Cardiac muscle cell (in vitro differentiated cells and primary cell): ENCODE data around the gene WDFY4. TPM values are rescaled to one million over a fixed set of nuclear protein-coding genes. Genes with fewer than 3 reads are reported as not detected.

Source experiments
- DNase-seq, 2 donors: peaks; one replicate each; pipeline versions ENCODE4 v3.0.0 to v3.0.0-alpha.2; 2010 to 2017; ENCODE audit warnings: low read depth in 1 of 2, low spot score in 1 of 2
- H3K27ac ChIP-seq: fragments of 200-600 bp; sonication (generic); 2 replicates; pipeline ENCODE4 v1.5.1; 2016
- H3K27me3 ChIP-seq: fragments of 200-600 bp; sonication (generic); 2 replicates; pipeline ENCODE4 v1.6.0; 2016; ENCODE audit warnings: control low read depth
- H3K36me3 ChIP-seq: fragments of 200-600 bp; sonication (generic); 2 replicates; pipeline ENCODE4 v1.5.1; 2016; ENCODE audit warnings: control low read depth
- H3K4me1 ChIP-seq: fragments of 200-600 bp; sonication (generic); 2 replicates; pipeline ENCODE4 v1.8.1; 2017; ENCODE audit warnings: low read depth, mild to moderate bottlenecking, mixed run types
- H3K4me3 ChIP-seq: fragments of 200-600 bp; sonication (generic); 2 replicates; pipeline ENCODE4 v1.5.1; 2016; ENCODE audit warnings: mild to moderate bottlenecking
- H3K9me3 ChIP-seq: fragments of 200-600 bp; sonication (generic); 2 replicates; pipeline ENCODE4 v1.5.1; 2017; ENCODE audit warnings: low read depth, mild to moderate bottlenecking, control low read depth
- polyA plus RNA-seq: library from polyadenylated mRNA; unstranded; fragments of >200 nt; fragmentation: Nextera tagmentation; extraction: Ambion mirVana; gene quantifications from 2 replicates; pipeline ENCODE4 v1.2.1, GENCODE V29; 2016
- total RNA-seq: library from RNA; depleted of rRNA; stranded (reverse); fragments of >200 nt; gene quantifications from 2 replicates; pipeline ENCODE4 v1.2.3, GENCODE V29; 2016
- TF ChIP-seq, protein P1 (sequence below): IDR thresholded peaks from 2 replicates; pipeline ENCODE4 v1.5.1; 2012; ENCODE audit warnings: low read depth, mild to moderate bottlenecking, low read length

Gene WDFY4
- total and polyA plus RNA-seq, 2 experiments from 2014 or later, result not detected

GRCh38 chr10:48981310-48981907, 296.7 kb downstream of the WDFY4 start:
- Histone ChIP-seq H3K4me1 (no peaks in the 10 kb centered on the region), H3K27ac (no peak overlapping the region), H3K36me3 (no peaks in the 10 kb centered on the region), H3K27me3 (peaks cover 3% of the 10 kb centered on the region), H3K9me3 (no peaks in the 10 kb centered on the region), H3K4me3 (no peak overlapping the region)
- TF ChIP-seq, protein P1, sequence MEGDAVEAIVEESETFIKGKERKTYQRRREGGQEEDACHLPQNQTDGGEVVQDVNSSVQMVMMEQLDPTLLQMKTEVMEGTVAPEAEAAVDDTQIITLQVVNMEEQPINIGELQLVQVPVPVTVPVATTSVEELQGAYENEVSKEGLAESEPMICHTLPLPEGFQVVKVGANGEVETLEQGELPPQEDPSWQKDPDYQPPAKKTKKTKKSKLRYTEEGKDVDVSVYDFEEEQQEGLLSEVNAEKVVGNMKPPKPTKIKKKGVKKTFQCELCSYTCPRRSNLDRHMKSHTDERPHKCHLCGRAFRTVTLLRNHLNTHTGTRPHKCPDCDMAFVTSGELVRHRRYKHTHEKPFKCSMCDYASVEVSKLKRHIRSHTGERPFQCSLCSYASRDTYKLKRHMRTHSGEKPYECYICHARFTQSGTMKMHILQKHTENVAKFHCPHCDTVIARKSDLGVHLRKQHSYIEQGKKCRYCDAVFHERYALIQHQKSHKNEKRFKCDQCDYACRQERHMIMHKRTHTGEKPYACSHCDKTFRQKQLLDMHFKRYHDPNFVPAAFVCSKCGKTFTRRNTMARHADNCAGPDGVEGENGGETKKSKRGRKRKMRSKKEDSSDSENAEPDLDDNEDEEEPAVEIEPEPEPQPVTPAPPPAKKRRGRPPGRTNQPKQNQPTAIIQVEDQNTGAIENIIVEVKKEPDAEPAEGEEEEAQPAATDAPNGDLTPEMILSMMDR, result peak; percentile 86
- DNase-seq, result peak; percentile 53 to 85

DNA sequence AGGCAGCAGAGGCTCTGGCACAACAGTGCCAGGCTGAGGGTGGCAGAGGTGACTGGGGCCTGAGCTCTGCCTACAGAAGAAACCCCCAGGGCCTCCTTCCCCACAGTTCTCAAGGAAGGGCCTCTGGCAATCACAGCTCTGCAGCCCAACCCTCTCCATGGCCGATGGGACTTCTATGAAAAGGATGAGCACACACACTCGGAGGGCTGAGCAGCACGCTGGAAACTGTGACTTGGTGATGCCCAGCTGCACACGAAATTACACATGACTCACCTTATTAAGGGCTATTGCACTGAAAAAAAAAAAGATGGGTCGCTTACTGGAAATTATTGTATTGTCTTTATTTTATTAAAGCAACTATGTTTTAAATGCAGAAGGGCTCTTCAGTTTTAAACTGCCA, 297.9 kb downstream of the WDFY4 start:
- TF ChIP-seq, protein P1, result no peak
- H3K36me3 ChIP-seq, result no peaks in the 10 kb centered on the region
- H3K9me3 ChIP-seq, result no peaks in the 10 kb centered on the region
- H3K27ac ChIP-seq, result no peak overlapping the region
- peaks cover 3% of the 10 kb centered on the region for H3K27me3 ChIP-seq
- H3K4me1 ChIP-seq, result no peaks in the 10 kb centered on the region
- DNase-seq, result no peak
- H3K4me3 ChIP-seq, result no peak overlapping the region

GRCh38 chr10:48983648-48984351, 299.1 kb downstream of the WDFY4 start:
- H3K36me3 ChIP-seq, result no peaks in the 10 kb centered on the region
- no peaks in the 10 kb centered on the region for H3K4me1 ChIP-seq
- no peak overlapping the region for H3K4me3 ChIP-seq
- H3K27me3 ChIP-seq, result peaks cover 3% of the 10 kb centered on the region
- no peak overlapping the region for H3K27ac ChIP-seq
- H3K9me3 ChIP-seq, result no peaks in the 10 kb centered on the region
- TF ChIP-seq, protein P1, result no peak
- DNase-seq, result no peak

DNA sequence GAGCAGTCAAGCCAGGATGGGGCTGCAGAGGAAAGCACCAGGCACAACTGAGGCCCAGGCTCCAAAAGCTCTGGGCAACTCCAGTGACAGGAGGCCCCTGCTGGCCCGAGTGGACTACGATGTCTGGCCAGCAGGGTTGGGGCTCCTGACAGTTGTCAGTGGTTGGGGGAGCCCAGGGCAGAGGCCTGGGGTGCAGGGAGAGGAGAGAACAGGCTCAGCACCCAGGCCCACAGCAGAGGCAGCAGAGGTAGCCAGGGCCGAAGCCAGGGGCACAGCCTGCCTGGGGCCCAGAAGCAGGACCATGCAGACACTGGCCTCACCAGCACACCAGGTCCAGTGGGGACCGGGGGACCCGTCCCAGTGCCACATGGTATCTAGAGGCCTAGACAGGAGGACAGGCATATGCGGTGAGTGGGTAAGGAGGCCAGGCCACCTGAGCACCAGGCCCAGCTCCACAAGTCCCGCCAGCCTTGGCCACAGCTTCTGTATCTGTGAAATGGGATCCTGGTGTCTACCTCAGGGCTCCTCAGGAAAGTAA, 301.0 kb downstream of the WDFY4 start:
- DNase-seq, result no peak
- Histone ChIP-seq H3K4me1 (no peaks in the 10 kb centered on the region), H3K9me3 (no peaks in the 10 kb centered on the region), H3K27me3 (no peaks in the 10 kb centered on the region), H3K4me3 (no peak overlapping the region), H3K36me3 (no peaks in the 10 kb centered on the region), H3K27ac (no peak overlapping the region)
- TF ChIP-seq, protein P1, result no peak

- no peaks in the 10 kb centered on the region for H3K27me3 ChIP-seq
- DNase-seq, result no peak
- H3K4me1 ChIP-seq, result no peaks in the 10 kb centered on the region
- H3K27ac ChIP-seq, result no peak overlapping the region
- H3K36me3 ChIP-seq, result no peaks in the 10 kb centered on the region
- TF ChIP-seq, protein P1, result no peak
- H3K9me3 ChIP-seq, result no peaks in the 10 kb centered on the region
- H3K4me3 ChIP-seq, result no peak overlapping the region
These were observed 305.6 kb downstream of the WDFY4 start for GRCh38 chr10:48990226-48990625.
